NB4 (cell line): Measurements from ENCODE around the gene SLC9A3.

ENCODE experiments used
- DNase-seq: peaks from one replicate; pipeline ENCODE4 v3.0.0; 2010; ENCODE audit warnings: low read depth
- H3K4me3 ChIP-seq: one replicate; pipeline ENCODE4 v1.5.1; 2011; ENCODE audit warnings: mild to moderate bottlenecking, low read depth, low read length, moderate library complexity
- MYC ChIP-seq: IDR thresholded peaks from 2 replicates; pipeline ENCODE4 v1.6.1; 2011; ENCODE audit warnings: low read depth, low read length
- POLR2A ChIP-seq: IDR thresholded peaks from 2 replicates; pipeline ENCODE4 v1.6.1; 2011; ENCODE audit warnings: mild to moderate bottlenecking; ENCODE audit not compliant: insufficient read length; ENCODE audit errors: extremely low read depth
- TF ChIP-seq, protein P1 (sequence below): IDR thresholded peaks from one replicate; pipeline ENCODE4 v1.5.1; 2012; ENCODE audit warnings: low read depth, low read length
- TF ChIP-seq, protein P2 (sequence below): IDR thresholded peaks from 2 replicates; pipeline ENCODE4 v1.6.1; 2011; ENCODE audit warnings: low read depth, low read length

The SLC9A3 gene

DNA sequence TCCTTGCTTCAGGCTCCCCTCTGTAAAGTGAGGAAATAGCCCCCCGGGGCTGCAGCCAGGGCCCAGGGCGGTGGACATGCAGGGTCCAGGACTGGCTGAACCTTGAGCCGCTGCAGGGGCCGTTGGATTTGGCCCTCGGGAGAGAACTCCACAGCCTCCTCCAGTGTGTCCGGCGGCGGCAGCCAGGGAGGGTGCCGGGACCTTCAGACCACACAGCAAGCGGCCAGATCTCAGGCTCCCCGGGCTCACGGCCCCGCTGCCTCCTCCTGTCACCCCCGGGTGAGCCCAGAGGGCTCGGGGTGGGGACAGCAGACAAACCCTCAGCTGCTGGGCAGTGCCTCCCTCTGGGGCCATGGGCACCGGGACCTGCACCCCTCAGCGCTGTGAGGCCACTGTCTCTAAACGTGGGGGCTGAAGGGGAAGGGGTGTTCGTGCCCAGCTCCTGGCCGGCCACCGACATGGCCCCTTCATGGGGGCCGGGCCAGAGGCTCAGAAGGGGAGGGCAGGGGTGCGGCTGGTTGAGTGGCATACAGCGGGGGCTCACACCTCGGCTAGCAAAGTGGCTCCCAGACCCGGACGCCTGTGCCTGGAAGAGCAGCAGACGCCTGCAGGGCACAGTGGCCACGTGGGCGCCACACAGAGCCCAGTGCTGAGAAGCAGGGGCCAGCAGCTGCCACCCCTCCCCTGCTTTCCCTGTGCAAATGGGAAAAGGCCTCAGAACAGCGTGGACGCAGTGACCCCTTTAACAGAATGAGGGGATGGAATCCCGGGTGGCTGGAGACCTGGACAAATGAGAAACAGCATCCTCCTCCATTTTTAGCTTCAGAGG lies 19.7 kb downstream of the SLC9A3 start:
- no peak overlapping the region for H3K4me3 ChIP-seq
- TF ChIP-seq POLR2A (no peak), MYC (no peak)
- TF ChIP-seq, protein P1, sequence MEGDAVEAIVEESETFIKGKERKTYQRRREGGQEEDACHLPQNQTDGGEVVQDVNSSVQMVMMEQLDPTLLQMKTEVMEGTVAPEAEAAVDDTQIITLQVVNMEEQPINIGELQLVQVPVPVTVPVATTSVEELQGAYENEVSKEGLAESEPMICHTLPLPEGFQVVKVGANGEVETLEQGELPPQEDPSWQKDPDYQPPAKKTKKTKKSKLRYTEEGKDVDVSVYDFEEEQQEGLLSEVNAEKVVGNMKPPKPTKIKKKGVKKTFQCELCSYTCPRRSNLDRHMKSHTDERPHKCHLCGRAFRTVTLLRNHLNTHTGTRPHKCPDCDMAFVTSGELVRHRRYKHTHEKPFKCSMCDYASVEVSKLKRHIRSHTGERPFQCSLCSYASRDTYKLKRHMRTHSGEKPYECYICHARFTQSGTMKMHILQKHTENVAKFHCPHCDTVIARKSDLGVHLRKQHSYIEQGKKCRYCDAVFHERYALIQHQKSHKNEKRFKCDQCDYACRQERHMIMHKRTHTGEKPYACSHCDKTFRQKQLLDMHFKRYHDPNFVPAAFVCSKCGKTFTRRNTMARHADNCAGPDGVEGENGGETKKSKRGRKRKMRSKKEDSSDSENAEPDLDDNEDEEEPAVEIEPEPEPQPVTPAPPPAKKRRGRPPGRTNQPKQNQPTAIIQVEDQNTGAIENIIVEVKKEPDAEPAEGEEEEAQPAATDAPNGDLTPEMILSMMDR, result no peak
- TF ChIP-seq, protein P2, sequence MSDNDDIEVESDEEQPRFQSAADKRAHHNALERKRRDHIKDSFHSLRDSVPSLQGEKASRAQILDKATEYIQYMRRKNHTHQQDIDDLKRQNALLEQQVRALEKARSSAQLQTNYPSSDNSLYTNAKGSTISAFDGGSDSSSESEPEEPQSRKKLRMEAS, result no peak
- no peak for DNase-seq

DNA sequence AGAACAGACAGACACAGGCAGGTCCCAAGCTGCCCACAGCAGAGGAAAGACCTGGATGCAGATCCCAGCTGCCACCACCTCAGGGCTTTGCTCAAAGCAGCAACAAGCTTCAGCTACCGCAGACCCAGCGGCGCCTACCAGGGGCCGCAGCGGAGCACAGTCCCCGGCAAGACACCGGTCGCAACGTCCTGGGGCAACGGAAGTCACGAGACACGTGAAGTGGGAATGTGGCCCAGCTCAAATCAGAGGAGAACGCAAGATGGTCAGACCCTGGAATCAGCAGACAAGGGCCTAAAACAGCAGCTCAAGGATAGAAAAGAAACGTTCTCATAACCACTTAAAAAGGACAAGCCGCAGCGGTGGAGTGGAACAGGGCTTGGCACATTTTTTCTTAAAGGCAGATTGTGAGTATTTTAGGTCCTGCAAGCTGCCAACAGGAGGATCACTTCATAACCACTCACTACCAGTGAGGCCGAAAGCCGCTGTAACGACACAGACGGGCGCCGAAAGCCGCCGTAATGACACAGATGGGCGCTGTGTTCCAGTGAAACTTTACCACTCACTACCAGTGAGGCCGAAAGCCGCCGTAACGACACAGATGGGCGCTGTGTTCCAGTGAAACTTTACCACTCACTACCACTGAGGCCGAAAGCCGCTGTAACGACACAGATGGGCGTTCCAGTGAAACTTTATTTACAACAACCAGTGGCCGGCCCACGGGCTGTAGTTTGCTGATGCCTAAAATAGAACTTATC lies 21.7 kb downstream of the SLC9A3 start:
- H3K4me3 ChIP-seq, result no peak overlapping the region
- peak; percentile 54 for DNase-seq
- TF ChIP-seq, protein P1, result no peak
- TF ChIP-seq, protein P2, result no peak
- no peak for TF ChIP-seq POLR2A

DNA sequence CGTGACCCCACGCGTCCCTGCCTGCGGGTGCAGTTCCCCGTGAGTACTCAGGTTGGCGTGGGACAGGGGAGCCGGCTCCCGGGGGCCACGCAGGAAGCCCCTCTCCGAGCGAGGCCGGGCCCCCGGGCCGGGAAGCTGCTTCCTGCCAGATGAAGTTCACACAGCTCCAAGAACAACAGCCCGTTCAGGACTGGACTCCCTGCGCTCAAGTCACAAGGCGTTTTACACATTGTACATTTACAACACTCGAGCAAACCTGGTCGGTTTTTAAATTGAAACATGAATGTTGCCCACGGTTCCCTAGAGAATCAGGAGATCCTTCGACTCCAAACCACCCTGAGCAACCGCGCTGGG lies 22.4 kb downstream of the SLC9A3 start:
- DNase-seq, result peak; percentile 72
- H3K4me3 ChIP-seq, result no peak overlapping the region
- TF ChIP-seq, protein P2, result no peak
- no peak for TF ChIP-seq POLR2A
- TF ChIP-seq, protein P1, result no peak
- no peak for TF ChIP-seq MYC

DNA sequence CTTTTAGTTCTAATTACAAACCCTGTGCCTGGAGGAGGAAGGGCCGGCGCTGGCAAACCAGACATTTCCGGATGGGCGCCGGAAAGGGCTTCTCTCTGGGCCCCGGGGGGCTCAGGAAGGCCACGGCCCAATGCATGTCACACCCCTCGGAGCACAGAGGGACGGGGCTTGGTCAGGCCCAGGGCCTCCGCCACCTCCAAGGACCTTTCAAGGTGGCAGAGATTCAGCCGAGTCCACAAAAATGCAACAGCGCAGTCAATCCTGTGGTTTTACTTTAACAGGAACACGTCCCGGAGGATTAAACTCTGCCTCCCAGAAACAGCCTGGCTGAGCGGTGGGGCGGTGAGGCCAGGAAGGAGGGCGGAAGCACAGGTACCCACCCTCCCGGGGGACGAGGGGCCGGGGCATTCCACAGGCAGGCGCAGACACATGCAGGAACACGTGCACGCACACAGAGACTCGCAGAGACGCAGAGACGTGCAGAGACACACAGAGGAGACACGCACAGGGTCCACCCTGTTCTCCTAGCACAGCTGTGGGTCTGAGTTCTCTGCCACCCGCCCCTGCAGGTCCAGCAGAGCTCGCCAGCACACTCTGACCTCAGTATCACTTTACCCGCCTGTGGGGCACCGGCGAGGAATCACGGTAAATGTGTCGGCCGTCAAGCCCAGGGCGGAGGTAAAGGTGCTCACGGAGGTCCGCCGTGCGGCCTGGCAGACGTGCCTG lies 23.0 kb downstream of the SLC9A3 start:
- no peak for TF ChIP-seq POLR2A
- TF ChIP-seq, protein P1, result no peak
- TF ChIP-seq, protein P2, result no peak
- no peak for TF ChIP-seq MYC
- H3K4me3 ChIP-seq, result no peak overlapping the region
- DNase-seq, result peak; percentile 46

DNA sequence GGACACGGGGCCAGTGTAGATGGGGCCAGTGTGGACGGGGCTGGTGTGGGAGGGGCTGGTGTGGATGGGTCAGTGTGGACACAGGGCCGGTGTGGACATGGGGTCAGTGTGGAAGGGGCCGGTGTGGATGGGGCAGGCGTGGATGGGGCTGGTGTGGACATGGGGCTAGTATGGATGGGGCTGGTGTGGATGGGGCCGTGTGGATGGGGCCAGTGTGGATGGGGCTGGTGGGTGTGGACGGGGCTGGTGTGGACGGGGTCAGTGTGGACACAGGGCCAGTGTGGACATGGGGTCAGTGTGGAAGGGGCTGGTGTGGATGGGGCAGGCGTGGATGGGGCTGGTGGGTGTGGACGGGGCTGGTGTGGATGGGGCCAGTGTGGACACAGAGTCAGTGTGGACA lies 23.8 kb downstream of the SLC9A3 start:
- no peak for TF ChIP-seq POLR2A
- TF ChIP-seq, protein P1, result no peak
- TF ChIP-seq, protein P2, result no peak
- TF ChIP-seq MYC, result no peak
- H3K4me3 ChIP-seq, result no peak overlapping the region
- no peak for DNase-seq
